ENCODE measurements around the gene NOS1AP. TPM values are rescaled to one million over a fixed set of nuclear protein-coding genes. Genes with fewer than 3 reads are reported as not detected.
"Not testable (repeated sequence)": the region's sequence is repeated elsewhere in the genome, so short reads cannot be mapped to it uniquely, and the experiment has no call there.

Gene NOS1AP
- total RNA-seq, 1 donor from 2014 or later, result 0.34 TPM

DNA sequence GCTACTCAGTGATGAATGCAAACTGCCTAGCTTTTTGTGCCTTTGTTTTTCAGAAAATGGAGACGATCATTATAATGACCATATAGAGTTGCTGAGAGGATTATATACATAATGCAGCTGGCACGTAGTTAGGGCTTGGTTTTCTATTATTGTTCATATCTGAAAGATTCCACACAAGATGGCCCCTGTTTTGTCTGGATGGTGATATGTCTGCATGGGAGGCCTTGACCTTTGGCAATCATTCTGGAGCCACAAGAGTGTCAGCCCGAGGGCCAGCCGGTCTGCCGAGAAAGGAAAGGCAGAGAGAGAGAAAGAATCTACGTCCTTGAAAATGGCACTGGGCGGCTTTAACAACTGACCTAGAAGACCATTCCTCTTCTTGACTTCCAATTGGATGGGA is 348.2 kb downstream of the NOS1AP start:
- DNase-seq, result no peak

DNA sequence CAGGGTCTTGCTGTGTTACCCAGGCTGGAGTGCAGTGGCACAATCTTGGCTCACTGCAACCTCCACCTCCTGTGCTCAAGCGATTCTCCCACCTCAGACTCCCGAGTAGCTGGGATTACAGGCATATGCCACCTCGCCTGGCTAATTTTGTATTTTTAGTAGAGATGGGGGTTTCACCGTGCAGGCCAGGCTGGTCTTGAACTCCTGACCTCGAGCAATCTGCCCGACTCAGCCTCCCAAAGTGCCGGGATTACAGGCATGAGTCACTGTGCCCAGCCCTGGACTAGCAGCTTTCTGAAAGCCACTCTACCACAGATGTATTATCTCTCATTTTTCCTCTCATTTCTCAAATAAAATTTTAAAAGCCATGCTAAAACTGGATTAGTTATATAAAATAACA is 349.1 kb downstream of the NOS1AP start:
- DNase-seq, result not testable (repeated sequence)

DNA sequence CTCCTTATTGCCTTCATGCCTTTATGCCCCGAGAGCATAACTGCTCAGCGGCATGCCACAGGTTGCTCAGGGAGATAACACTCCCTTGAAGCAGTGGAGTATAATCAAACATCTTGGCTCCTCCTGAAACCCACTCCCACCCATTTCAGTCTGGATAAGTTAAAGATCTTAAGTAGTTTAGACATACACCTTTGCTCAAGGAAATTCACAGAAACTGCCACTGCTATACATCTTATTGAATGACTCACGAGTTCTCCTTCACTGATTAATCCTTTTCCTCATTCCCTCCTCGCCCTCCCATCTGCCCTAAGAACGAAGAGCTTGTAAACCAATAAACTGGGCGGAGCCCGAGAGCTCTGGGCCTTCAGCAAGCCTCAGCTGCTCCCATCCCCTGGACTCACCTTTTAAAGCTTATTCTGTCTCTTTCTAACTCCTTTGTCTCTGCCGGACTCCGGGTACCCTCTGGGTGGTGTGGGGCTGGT is 350.0 kb downstream of the NOS1AP start:
- not testable (repeated sequence) for DNase-seq

Other genes with a start within 250 kb of the NOS1AP start
- 0.14 and 0.17 TPM in 2 replicates for gene OLFML2B, start 45.8 kb upstream of the NOS1AP start, total RNA-seq